Neural cell (in vitro differentiated cells): ENCODE data around the gene TMEM218. TPM values are rescaled to one million over a fixed set of nuclear protein-coding genes. Genes with fewer than 3 reads are reported as not detected.

Experiments
- H2AFZ ChIP-seq: fragments of 200-600, 300-800 bp; sonication (generic), shearing (Covaris generic); 2 replicates; pipeline ENCODE4 v1.6.0; 2014; ENCODE audit warnings: low read depth, mild to moderate bottlenecking, antibody characterized with exemption, low read length, moderate library complexity
- H3F3A ChIP-seq: fragments of 200-600 bp; shearing (Covaris generic); 2 replicates; pipeline ENCODE4 v1.6.1; 2016; ENCODE audit warnings: mild to moderate bottlenecking, moderate library complexity, mixed read lengths, antibody characterized with exemption, low read length; ENCODE audit not compliant: insufficient read depth, poor library complexity, severe bottlenecking
- H3K27ac ChIP-seq: fragments of 200-600, 300-800 bp; sonication (generic), shearing (Covaris generic); 2 replicates; pipeline ENCODE4 v1.5.1; 2014; ENCODE audit warnings: mild to moderate bottlenecking, low read length, moderate library complexity
- H3K27me3 ChIP-seq: fragments of 300-800, 200-600 bp; sonication (generic), shearing (Covaris generic); 2 replicates; pipeline ENCODE4 v1.6.0; 2014; ENCODE audit warnings: mild to moderate bottlenecking, low read depth, low read length, moderate library complexity; ENCODE audit not compliant: insufficient read depth
- H3K36me3 ChIP-seq: fragments of 300-800, 200-600 bp; sonication (generic), shearing (Covaris generic); 2 replicates; pipeline ENCODE4 v1.5.1; 2014; ENCODE audit warnings: mild to moderate bottlenecking, antibody characterized with exemption, low read length, moderate library complexity; ENCODE audit not compliant: insufficient read depth
- H3K4me2 ChIP-seq: fragments of 300-800, 200-600 bp; sonication (generic), shearing (Covaris generic); 2 replicates; pipeline ENCODE4 v1.6.0; 2014; ENCODE audit warnings: mild to moderate bottlenecking, low read length
- H3K4me3 ChIP-seq: fragments of 300-800, 200-600 bp; sonication (generic), shearing (Covaris generic); 2 replicates; pipeline ENCODE4 v1.5.1; 2014; ENCODE audit warnings: mild to moderate bottlenecking, low read length, moderate library complexity
- H3K79me2 ChIP-seq: fragments of 200-600 bp; shearing (Covaris generic); replicated peaks from 2 replicates; pipeline ENCODE4 v1.6.0; 2014; ENCODE audit warnings: mild to moderate bottlenecking, low read length, moderate library complexity; ENCODE audit not compliant: insufficient read depth
- H3K9ac ChIP-seq: fragments of 300-800, 200-600 bp; sonication (generic), shearing (Covaris generic); 2 replicates; pipeline ENCODE4 v1.6.1; 2016; ENCODE audit warnings: mild to moderate bottlenecking, low read length, mixed read lengths
- H3K9me2 ChIP-seq: fragments of 200-600 bp; shearing (Covaris generic); 2 replicates; pipeline ENCODE4 v1.6.1; 2016; ENCODE audit warnings: mild to moderate bottlenecking, low read length, mixed read lengths; ENCODE audit not compliant: insufficient read depth
- H3K9me3 ChIP-seq: fragments of 200-600, 300-800 bp; sonication (generic), shearing (Covaris generic); 2 replicates; pipeline ENCODE4 v1.6.1; 2016; ENCODE audit warnings: mild to moderate bottlenecking, mixed run types, low read length, moderate library complexity, mixed read lengths
- H4K20me1 ChIP-seq: fragments of 200-600 bp; shearing (Covaris generic); 2 replicates; pipeline ENCODE4 v1.6.1; 2016; ENCODE audit warnings: mild to moderate bottlenecking, mixed run types; ENCODE audit not compliant: insufficient read depth
- CTCF ChIP-seq: fragments of 450-650 bp; IDR thresholded peaks from 2 replicates; pipeline ENCODE4 v1.5.1; 2014; ENCODE audit warnings: antibody characterized with exemption, mild to moderate bottlenecking, moderate library complexity; ENCODE audit not compliant: poor library complexity, severe bottlenecking
- EP300 ChIP-seq: fragments of 450-650 bp; conservative IDR thresholded peaks from 2 replicates; pipeline ENCODE4 v1.6.1; 2014; ENCODE audit warnings: antibody characterized with exemption, mild to moderate bottlenecking, moderate library complexity; ENCODE audit not compliant: poor library complexity, severe bottlenecking
- EZH2 ChIP-seq: fragments of 200-600, 300-800 bp; shearing (Covaris generic), sonication (generic); IDR thresholded peaks from 2 replicates; pipeline ENCODE4 v1.6.1; 2014; ENCODE audit warnings: antibody characterized with exemption, low read length, borderline replicate concordance, mild to moderate bottlenecking; ENCODE audit not compliant: insufficient read depth, poor library complexity, severe bottlenecking
- MXI1 ChIP-seq: fragments of 450-650 bp; conservative IDR thresholded peaks from 2 replicates; pipeline ENCODE4 v1.6.1; 2014; ENCODE audit warnings: antibody characterized with exemption, mild to moderate bottlenecking; ENCODE audit not compliant: poor library complexity, severe bottlenecking
- POLR2AphosphoS5 ChIP-seq: IDR thresholded peaks from 2 replicates; pipeline ENCODE4 v1.6.1; 2012
- RAD21 ChIP-seq: fragments of 450-650 bp; conservative IDR thresholded peaks from 2 replicates; pipeline ENCODE4 v1.6.1; 2014; ENCODE audit warnings: antibody characterized with exemption, mild to moderate bottlenecking, moderate library complexity
- REST ChIP-seq: IDR thresholded peaks from 2 replicates; pipeline ENCODE4 v1.6.1; 2012; ENCODE audit warnings: borderline replicate concordance
- SMC3 ChIP-seq: fragments of 450-650 bp; conservative IDR thresholded peaks from 2 replicates; pipeline ENCODE4 v1.6.1; 2014; ENCODE audit warnings: antibody characterized with exemption, mild to moderate bottlenecking, moderate library complexity; ENCODE audit not compliant: poor library complexity
- TAF1 ChIP-seq: IDR thresholded peaks from 2 replicates; pipeline ENCODE4 v1.6.1; 2012; ENCODE audit warnings: low read depth
- polyA plus RNA-seq: library from polyadenylated mRNA; depleted of rRNA; stranded (reverse); fragments of >200 nt; gene quantifications from 2 replicates; pipeline ENCODE4 v1.2.3, GENCODE V29; 2014

TMEM218 gene
- polyA plus RNA-seq, 1 donor from 2014 or later: 70.0 TPM

GRCh38 chr11:125071846-125072217 lies 39.6 kb downstream of the TMEM218 start:
- Histone ChIP-seq H2AFZ (no peak overlapping the region), H3K4me2 (no peak overlapping the region), H3K36me3 (no peaks in the 10 kb centered on the region), H3K79me2 (no peaks in the 10 kb centered on the region), H3K27me3 (no peaks in the 10 kb centered on the region), H3K4me3 (no peak overlapping the region), H3K9me3 (no peaks in the 10 kb centered on the region), H4K20me1 (no peaks in the 10 kb centered on the region), H3K9ac (no peak overlapping the region), H3F3A (no peaks in the 10 kb centered on the region), H3K27ac (no peak overlapping the region), H3K9me2 (no peaks in the 10 kb centered on the region)
- TF ChIP-seq RAD21 (no peak), EZH2 (no peak), REST (no peak), EP300 (no peak), CTCF (no peak), TAF1 (no peak), MXI1 (no peak), POLR2AphosphoS5 (no peak), SMC3 (no peak)

GRCh38 chr11:125071435-125071834 lies 40.0 kb downstream of the TMEM218 start:
- no peaks in the 10 kb centered on the region for H3K79me2 ChIP-seq
- no peak overlapping the region for H3K27ac ChIP-seq
- H3K4me2 ChIP-seq: no peak overlapping the region
- H4K20me1 ChIP-seq: no peaks in the 10 kb centered on the region
- H2AFZ ChIP-seq: no peak overlapping the region
- no peaks in the 10 kb centered on the region for H3K9me2 ChIP-seq
- TF ChIP-seq EP300 (no peak), MXI1 (no peak), CTCF (no peak), EZH2 (no peak), TAF1 (no peak), SMC3 (no peak), REST (no peak), RAD21 (no peak), POLR2AphosphoS5 (no peak)
- H3K9me3 ChIP-seq: no peaks in the 10 kb centered on the region
- H3K9ac ChIP-seq: no peak overlapping the region
- H3K27me3 ChIP-seq: peaks cover under 1% of the 10 kb centered on the region
- no peaks in the 10 kb centered on the region for H3F3A ChIP-seq
- no peaks in the 10 kb centered on the region for H3K36me3 ChIP-seq
- no peak overlapping the region for H3K4me3 ChIP-seq
